NCI-H2227 treated with DMSO at 0.1 percent for 48 hours (cell line): ENCODE measurements around the gene KLHL28.
"Not testable (repeated sequence)": the region's sequence is repeated elsewhere in the genome, so short reads cannot be mapped to it uniquely, and the experiment has no call there.

Experiments
- DNase-seq: peaks from one replicate; lab custom pipeline; 2025; lab: John Stamatoyannopoulos, UW

KLHL28 gene

DNA sequence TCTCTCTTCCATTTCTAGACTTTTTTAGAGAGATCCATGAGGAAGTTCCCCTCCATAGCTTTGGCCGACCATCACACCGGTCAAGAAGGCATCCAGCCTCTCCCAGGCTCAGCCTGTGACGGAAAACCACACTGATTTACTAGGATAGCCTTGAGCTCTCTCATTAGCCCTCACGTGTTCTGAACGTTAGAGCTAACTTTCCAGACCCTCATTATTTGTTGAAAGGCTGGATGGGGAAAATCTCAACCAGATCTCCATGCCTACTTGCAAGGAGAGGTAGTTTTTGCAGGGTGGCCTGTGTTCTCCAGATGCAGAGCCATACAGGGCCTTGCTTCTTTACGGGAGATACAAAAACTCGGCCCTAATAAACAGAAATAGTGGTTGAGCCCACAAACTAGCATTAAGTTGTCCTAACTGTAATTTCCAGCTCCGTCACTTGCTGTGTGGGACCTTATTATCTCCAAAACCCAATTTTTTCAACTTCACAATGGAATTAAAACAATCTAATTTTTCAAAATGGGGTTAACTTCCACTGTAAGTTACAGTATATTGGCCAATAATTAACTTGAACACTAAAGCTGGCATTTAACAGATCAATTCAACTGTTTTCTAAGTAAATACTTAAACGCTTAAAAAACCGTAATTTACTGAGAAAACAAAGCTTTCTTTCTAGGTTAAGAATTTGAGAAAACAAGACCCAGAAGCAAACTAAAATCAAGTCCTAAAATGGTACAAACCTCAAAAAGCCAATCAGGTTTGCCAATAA, 65.3 kb downstream of the KLHL28 start:
- DNase-seq, result no peak

DNA sequence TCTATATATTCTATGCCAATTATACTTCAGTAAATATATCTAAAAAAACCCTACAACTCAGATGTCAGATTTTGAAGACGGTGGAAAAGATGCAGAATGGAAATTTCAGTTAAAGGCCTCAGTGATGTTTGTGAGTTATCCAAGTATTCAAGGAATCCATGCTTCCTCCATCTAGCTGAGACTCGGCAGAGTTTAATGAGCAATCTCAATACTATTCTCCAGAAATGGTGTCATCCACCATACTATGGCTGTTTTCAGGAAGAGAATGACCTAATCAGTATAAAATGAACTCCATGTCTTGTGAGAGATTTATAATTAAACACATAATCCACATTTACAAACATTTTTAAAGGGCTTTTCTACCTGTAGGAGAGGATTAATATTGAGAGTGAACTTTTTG, 66.0 kb downstream of the KLHL28 start:
- no peak for DNase-seq

DNA sequence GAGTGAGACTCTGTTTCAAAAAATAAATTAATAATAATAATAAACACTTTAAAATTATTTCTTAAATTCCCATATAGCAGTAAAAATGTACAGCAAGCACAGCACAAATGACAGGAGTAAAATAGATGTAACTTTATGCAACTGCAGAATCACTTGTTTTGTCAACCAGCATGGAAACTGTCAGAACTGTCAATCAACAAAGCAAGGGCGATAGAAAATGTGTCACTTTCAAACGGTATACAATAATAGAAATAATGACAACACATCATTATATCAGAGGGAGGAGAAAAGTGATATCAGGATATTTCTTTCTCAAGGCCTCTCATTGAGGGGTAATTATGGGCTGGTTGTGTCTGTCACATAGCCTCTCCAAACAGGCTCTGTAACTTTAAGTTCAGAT, 68.2 kb downstream of the KLHL28 start:
- no peak for DNase-seq

DNA sequence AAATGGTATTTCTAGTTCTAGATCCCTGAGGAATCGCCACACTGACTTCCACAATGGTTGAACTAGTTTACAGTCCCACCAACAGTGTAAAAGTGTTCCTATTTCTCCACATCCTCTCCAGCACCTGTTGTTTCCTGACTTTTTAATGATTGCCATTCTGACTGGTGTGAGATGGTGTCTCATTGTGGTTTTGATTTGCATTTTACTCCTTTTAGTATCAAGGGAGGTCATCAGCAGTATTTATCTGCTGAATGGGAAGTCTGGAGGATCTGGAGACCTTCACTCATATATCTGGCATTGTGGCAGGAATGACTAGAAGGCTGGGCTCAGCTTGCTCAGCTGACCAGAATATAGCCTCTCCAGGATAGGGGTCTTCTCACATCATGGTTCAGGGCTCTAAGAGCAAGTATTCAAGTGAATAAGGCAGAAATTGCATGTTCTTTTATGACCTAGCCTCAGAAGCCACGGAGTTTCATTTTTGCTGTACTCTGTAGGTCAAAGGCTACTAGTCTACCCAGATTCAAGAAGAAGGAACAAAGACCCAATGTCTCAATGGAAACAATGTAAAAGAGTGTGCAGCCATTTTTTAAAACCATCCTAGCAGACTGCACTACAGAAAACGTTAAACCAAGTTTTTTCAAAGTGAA, 69.9 kb downstream of the KLHL28 start:
- not testable (repeated sequence) for DNase-seq

DNA sequence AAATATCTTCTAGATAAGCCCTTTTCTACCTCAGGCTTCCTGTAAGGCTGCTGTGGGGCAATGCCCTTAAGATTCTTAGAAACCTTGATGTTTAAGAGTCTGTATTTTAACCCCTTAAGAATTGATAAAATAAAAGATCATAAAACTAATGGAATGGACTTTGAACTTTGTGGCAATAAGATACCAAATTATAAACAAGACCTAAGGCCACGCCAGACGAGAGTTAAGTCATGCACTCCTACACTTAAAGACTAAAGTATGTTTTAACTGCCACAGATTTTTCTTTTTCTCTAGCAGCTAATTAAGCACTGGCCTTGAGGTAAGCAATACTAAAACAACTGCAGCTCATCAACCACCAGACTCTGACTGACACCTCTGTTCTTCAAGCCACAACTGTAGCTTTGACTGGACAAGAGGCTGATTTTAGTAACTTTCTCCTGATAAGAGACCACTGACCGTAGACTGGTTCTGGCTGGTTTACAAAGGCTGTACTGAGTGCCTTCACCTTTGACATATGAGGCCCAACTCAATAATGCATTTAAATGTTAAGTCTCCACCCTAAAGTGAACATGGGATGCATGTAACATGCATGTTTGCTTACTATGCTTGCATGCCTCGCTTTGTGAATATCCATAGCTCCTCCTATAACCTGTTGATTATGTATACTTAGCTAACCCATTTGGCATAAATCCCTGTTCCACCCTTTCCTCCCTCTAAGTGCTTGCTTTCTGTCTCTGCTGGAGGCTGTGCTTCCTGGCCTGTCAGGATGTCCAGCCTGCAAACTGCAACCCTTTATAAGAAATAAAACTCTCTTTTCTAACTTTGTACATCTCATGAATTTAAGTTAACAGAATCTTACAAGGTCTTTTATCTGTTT, 71.9 kb downstream of the KLHL28 start:
- DNase-seq, result no peak

DNA sequence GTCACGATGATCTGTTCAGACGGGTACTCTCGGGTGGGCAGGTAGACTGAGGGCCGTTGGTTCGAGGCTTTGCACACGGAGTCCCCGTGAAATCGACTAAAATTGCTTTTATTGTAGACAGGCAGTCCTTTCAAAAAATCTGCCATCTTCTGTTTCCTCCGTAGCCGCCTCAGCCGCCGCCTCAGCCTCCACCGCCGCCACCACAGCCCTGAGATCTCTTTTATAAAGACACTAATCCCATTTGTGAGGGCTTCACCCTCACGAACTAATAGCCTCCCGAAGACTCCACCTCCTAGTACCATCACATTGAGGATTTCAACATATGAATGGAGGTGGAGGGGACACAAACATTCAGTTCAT, 74.2 kb downstream of the KLHL28 start:
- DNase-seq, result no peak

DNA sequence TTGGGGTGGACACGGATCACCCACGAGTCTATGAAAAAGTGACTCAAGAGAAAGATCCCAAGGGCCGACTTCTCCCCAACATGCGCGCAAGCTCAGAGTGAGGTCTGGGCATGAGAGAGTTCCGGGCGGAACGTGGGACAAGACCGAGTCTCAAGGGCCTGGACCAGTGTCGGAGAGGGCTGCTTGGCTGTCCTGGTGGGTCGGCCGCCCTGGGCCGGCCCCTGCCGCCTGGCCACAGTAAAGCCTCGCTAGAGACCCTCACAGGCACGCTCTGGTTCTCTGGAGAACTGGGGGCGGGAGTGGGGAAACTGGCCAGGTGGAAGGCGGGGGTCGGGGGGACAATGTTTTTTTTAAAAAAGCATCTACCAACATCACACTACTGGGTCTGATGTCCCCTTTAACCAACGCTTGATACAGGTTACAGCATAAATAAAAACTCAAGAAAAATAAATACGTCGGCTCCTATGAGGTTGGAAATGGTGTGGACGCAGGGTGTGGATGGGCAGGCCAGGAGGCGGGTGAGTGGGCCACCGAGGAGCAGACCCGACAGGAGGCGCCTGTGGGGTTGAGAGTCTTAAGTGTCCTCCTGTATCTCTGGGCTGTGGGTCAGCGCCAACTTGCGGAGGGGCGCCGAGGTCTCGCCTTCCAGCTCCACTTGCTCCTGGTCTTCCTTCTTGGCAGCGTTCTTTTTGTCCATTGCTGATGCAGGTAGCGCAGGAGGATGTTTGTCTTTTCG, 74.7 kb downstream of the KLHL28 start:
- no peak for DNase-seq

DNA sequence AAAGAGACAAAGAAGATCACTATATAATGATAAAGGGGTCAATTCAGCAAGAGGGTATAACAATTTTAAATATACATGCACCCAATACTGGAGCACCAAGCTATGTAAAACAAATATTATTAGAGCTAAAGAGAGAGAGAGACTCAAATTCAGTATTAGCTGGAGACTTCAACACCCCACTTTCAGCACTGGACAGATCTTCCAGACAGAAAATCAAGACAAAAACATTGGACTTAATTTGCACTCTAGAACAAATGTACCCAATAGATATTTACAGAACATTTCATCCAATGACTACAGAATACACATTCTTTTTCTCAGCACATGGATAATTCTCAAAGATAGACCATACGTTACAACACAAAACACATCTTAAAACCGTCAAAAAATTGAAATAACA, 81.0 kb downstream of the KLHL28 start:
- DNase-seq, result no peak
